Measurements from ENCODE around the gene RAD9A.

RAD9A gene

DNA sequence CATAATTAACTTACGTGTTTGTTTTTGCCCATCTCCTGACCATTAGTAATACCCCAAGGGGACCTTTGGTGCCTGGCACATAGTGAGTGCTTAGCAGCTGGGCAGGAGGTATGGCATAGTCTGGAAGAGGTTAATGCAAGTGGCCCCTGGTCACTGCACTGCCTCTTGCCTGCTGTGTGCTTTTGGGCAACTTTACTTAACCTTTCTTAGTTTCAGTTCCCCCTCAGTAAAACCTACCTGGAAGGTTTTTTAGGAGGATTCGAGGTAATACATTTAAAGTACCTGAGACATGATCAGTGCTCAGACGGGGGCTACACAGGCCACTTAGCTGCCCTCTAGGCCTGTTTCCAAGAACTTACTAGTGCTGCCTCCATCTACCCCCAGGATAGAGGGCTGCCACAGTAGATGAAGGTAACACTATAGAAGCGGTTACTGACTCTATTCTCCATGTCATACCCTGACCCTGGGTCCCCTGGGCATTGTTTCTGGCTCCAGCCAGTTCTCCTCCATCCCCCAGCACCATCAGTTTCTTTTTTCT is 41.8 kb upstream of the RAD9A start (continued):
- TF ChIP-seq ZNF677 (tag by site-specific recombination; IDR thresholded peaks at IDR 0.05) (no peak), YY2 (tag by site-specific recombination; IDR thresholded peaks at IDR 0.05) (no peak)

DNA sequence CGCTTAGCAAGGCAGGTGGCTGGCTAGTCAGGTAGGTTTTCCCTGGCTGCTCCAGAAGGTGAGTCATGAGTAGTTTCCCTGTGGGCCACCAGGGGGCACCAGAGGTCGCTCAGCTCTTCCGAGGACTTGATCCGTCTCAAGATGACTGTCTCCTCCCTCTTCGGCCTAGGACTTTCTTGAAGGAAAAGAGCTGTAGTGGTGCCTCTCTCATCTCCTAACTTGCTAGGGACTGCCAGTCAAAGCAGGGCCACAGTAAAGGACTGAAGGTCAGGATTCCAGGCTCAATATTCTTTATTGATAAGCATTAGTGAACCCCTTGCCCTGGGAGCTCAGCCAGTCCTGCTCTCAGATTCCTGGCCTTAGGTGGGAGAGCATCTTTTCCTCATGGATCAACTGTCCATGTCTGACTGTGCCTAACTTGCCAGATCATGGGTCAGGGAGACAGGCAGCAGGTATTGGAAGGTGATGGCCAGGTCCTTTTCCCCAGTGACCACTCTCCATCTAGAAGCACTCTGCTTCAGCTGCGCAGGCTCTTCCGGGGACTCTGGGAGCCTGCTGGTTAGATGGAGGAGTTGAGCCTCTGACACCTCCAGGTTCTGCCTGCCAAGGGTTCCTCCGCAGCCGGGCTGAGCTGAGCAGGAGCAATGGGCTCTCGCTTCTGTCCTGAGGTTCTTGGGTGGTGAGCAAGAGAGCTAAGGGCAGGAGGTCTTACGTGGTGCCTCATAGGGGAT is 40.3 kb upstream of the RAD9A start:
- Histone ChIP-seq H3K4me1 (ENCODE audit: control insufficient read depth, insufficient read depth, low read length) (no peaks in the 10 kb centered on the region), H3K9me3 (ENCODE audit: control insufficient read depth, insufficient read depth, low read depth, low read length) (no peaks in the 10 kb centered on the region), H3K4me3 (ENCODE audit: low read depth, low read length) (no peak overlapping the region), H3K36me3 (ENCODE audit: control insufficient read depth in 2 of 2, insufficient read depth in 1 of 2, low read length in 2 of 2) (no peaks in the 10 kb centered on the region), H3K27ac (ENCODE audit: extremely low read depth, low read depth, low read length) (no peak overlapping the region)
- CTCF ChIA-PET = interaction anchor here (0.6 to 30.4 kb wide), 30 partner anchors 10 to 1062 kb away, joined by 3 to 898 read pairs (median 4); partner anchors contain the start of genes CLCF1, GRK2, PPP1CA and RAD9A
- TF ChIP-seq CTCF (tag by site-specific recombination; IDR thresholded peaks at IDR 0.05) (peak; percentile 60; the same call in 1 of the 2 replicates), ZNF48 (tag by site-specific recombination; IDR thresholded peaks at IDR 0.05) (no peak), ZNF19 (tag by site-specific recombination; IDR thresholded peaks at IDR 0.05; ENCODE audit: low read depth) (no peak), ZBTB17 (tag by site-specific recombination; IDR thresholded peaks at IDR 0.05) (peak; percentile 93), ZBTB20 (tag by site-specific recombination; IDR thresholded peaks at IDR 0.05) (no peak), ZNF341 (tag by site-specific recombination; IDR thresholded peaks at IDR 0.05; ENCODE audit: low read depth) (peak; percentile 73)
- POLR2A ChIA-PET = interaction anchor here (0.8 to 4.2 kb wide), 8 partner anchors 15 to 50 kb away, joined by 3 to 23 read pairs (median 6); partner anchors contain the start of genes PPP1CA and RAD9A

GRCh38 chr11:67352546-67353316 is 39.1 kb upstream of the RAD9A start:
- CTCF ChIA-PET = interaction anchor here (0.6 to 30.4 kb wide), 10 partner anchors 7 to 520 kb away, joined by 3 to 898 read pairs (median 22); partner anchors contain the start of genes CLCF1 and RAD9A

More at GRCh38 chr11:67352546-67353316, 39.1 kb upstream of the RAD9A start:
- Histone ChIP-seq H3K27ac (ENCODE audit: extremely low read depth, low read depth, low read length) (peak overlapping the region; percentile 59), H3K36me3 (ENCODE audit: control insufficient read depth in 2 of 2, insufficient read depth in 1 of 2, low read length in 2 of 2) (no peaks in the 10 kb centered on the region), H3K9me3 (ENCODE audit: control insufficient read depth, insufficient read depth, low read depth, low read length) (no peaks in the 10 kb centered on the region), H3K4me1 (ENCODE audit: control insufficient read depth, insufficient read depth, low read length) (no peaks in the 10 kb centered on the region), H3K4me3 (ENCODE audit: low read depth, low read length) (peak overlapping the region; percentile 72)
- peak; percentile 36; the same call in 1 of the 2 replicates for TF ChIP-seq ZBTB20 (tag by site-specific recombination; IDR thresholded peaks at IDR 0.05)
- TF ChIP-seq CTCF (tag by site-specific recombination; IDR thresholded peaks at IDR 0.05) = 0 out of 2 replicates have a peak, but pooled peaks have one; percentile 6
- 0 out of 2 replicates have a peak, but pooled peaks have one; percentile 22 for TF ChIP-seq ZNF501 (tag by site-specific recombination; IDR thresholded peaks at IDR 0.05)
- TF ChIP-seq, protein P1, sequence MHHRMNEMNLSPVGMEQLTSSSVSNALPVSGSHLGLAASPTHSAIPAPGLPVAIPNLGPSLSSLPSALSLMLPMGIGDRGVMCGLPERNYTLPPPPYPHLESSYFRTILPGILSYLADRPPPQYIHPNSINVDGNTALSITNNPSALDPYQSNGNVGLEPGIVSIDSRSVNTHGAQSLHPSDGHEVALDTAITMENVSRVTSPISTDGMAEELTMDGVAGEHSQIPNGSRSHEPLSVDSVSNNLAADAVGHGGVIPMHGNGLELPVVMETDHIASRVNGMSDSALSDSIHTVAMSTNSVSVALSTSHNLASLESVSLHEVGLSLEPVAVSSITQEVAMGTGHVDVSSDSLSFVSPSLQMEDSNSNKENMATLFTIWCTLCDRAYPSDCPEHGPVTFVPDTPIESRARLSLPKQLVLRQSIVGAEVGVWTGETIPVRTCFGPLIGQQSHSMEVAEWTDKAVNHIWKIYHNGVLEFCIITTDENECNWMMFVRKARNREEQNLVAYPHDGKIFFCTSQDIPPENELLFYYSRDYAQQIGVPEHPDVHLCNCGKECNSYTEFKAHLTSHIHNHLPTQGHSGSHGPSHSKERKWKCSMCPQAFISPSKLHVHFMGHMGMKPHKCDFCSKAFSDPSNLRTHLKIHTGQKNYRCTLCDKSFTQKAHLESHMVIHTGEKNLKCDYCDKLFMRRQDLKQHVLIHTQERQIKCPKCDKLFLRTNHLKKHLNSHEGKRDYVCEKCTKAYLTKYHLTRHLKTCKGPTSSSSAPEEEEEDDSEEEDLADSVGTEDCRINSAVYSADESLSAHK (tag by site-specific recombination; IDR thresholded peaks at IDR 0.05) = no peak
- TF ChIP-seq, protein P2, sequence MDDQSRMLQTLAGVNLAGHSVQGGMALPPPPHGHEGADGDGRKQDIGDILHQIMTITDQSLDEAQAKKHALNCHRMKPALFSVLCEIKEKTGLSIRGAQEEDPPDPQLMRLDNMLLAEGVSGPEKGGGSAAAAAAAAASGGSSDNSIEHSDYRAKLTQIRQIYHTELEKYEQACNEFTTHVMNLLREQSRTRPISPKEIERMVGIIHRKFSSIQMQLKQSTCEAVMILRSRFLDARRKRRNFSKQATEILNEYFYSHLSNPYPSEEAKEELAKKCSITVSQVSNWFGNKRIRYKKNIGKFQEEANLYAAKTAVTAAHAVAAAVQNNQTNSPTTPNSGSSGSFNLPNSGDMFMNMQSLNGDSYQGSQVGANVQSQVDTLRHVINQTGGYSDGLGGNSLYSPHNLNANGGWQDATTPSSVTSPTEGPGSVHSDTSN (CRISPR knock-in tag; IDR thresholded peaks at IDR 0.05) = no peak
- no peak for TF ChIP-seq ZBTB1 (tag by site-specific recombination; IDR thresholded peaks at IDR 0.05)
- POLR2A ChIA-PET = interaction anchor here (0.6 to 4.2 kb wide), 11 partner anchors 9 to 288 kb away, joined by 3 to 30 read pairs (median 5); partner anchors contain the start of genes CLCF1, PPP1CA and RAD9A

All from HEK293 (cell line).